Gastroesophageal sphincter (tissue), 4 donors: ENCODE data around the gene DYSF. TPM values are rescaled to one million over a fixed set of nuclear protein-coding genes. Genes with fewer than 3 reads are reported as not detected.
A peak's percentile ranks its signal among the peaks of the same experiment; 100 is the strongest.

Source experiments
- ATAC-seq: fragments of 150-250 bp; one replicate; pipeline ENCODE4 v1.9.1; 2016; ENCODE audit warnings: mild to moderate bottlenecking, moderate library complexity
- H3K27ac ChIP-seq, 4 donors: fragments of 200-600 bp; sonication (generic) in 3 of 4; 1 replicate in 3 of 4; 2 replicates in 1 of 4; pipeline ENCODE4 v1.5.1; 2016 to 2019
- H3K27me3 ChIP-seq: fragments of 200-600 bp; sonication (generic); one replicate; pipeline ENCODE4 v1.5.1; 2019
- H3K36me3 ChIP-seq, 2 donors: fragments of 200-600 bp; sonication (generic); one replicate each; pipeline ENCODE4 v1.5.1; 2019; ENCODE audit warnings: control low read depth in 1 of 2
- H3K4me1 ChIP-seq, 3 donors: fragments of 200-600 bp; sonication (generic); 1 replicate in 2 of 3; 2 replicates in 1 of 3; pipeline ENCODE4 v1.5.1; 2016 to 2019; ENCODE audit warnings: control low read depth in 2 of 3
- H3K4me3 ChIP-seq, 2 donors: fragments of 200-600 bp; sonication (generic); one replicate each; pipeline ENCODE4 v1.5.1; 2019; ENCODE audit warnings: mild to moderate bottlenecking in 1 of 2, moderate library complexity in 1 of 2
- H3K9me3 ChIP-seq, 3 donors: fragments of 200-600 bp; sonication (generic); one replicate each; pipeline ENCODE4 v1.5.1; 2017 to 2019; ENCODE audit warnings: control low read depth in 2 of 3
- EP300 ChIP-seq: sonication (generic); formaldehyde crosslinking; IDR thresholded peaks from one replicate; pipeline ENCODE4 v1.6.1; 2017; ENCODE audit warnings: antibody characterized with exemption, mild to moderate bottlenecking
- POLR2A ChIP-seq, 2 donors: fragments of 450-650 bp; IDR thresholded peaks; one replicate each; pipeline ENCODE4 v1.6.1; 2017; ENCODE audit warnings: antibody characterized with exemption in 2 of 2, mild to moderate bottlenecking in 2 of 2, moderate library complexity in 1 of 2
- POLR2AphosphoS5 ChIP-seq: sonication (generic); formaldehyde crosslinking; IDR thresholded peaks from one replicate; pipeline ENCODE4 v1.6.1; 2017; ENCODE audit warnings: antibody characterized with exemption
- WGBS, 2 donors: methylation state at CpG; one replicate each; pipeline ENCODE4 v1.1.5; 2018; ENCODE audit warnings: low coverage in 1 of 2; 5-methylcytosine and 5-hydroxymethylcytosine counted together
- total RNA-seq, 4 donors: library from RNA; depleted of rRNA; stranded (reverse); fragments of >200 nt; gene quantifications; one replicate each; pipeline ENCODE4 v1.1.0, GENCODE V29; 2016
- TF ChIP-seq, protein P1 (sequence below), 4 experiments: fragments of 200-600 bp in 2 of 4; fragments of 450-650 bp in 2 of 4; sonication (generic) in 1 of 4; IDR thresholded peaks; one replicate each; pipeline ENCODE4 v1.5.1; 2017 to 2019; ENCODE audit warnings: antibody characterized with exemption in 4 of 4, mild to moderate bottlenecking in 2 of 4, moderate library complexity in 2 of 4

Gene DYSF
- total RNA-seq, 4 donors from 2014 or later = 11.0 to 50.1 (median 17.4) TPM

DNA sequence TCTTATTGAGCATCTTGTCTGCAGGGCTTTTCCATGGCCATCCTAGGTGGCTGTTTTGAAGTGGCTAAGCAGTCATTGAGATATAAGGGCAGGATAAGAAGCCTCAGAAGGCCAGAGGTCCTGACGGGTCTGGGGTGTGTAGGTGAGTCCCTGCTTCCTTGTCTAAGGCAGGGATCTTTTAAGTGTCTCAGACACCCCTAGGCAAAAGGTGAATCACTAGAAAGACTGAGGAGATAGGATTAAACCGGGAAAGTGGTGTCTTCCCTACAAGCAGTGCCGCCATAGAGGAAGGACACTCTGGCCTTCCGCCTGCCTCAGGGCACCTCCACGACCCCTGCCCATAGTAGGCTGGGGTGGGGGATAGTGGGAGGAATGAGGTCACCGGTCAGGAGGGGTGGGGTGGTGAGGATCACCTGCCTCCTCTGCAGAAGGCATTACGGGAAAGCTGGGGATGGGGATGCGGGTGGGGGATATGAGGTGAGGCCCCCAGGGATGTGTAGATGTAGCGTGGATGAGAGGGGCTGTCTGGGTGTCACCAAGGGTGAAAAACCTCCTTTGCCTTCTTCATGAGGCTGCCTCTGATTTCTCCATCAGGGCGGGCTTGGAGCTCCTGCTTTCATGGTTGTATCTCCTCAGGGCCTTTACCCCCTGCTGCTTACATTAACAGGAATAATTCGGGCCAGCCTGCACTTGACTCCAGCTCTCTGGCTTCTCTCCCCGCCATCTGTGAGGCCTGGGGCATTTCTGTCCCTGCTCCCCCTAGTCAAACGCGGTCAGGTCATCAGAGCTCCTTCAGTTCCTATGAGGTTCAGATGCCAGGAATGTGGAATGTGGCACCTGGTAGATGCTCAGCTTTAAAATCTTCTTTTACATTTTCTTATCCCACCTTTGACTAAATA lies 244.0 kb downstream of the DYSF start:
- WGBS, 2 donors = 89 to 97% methylated on average over 6 to 8 of the region's 14 CpGs
- H3K4me1 ChIP-seq = peaks cover 0 to 28% (median 18%) of the 10 kb centered on the region in 3 donors
- H3K36me3 ChIP-seq = no peaks in the 10 kb centered on the region
- no peak for TF ChIP-seq EP300
- no peak for TF ChIP-seq POLR2A (IDR thresholded peaks at IDR 0.05)
- TF ChIP-seq, protein P1, sequence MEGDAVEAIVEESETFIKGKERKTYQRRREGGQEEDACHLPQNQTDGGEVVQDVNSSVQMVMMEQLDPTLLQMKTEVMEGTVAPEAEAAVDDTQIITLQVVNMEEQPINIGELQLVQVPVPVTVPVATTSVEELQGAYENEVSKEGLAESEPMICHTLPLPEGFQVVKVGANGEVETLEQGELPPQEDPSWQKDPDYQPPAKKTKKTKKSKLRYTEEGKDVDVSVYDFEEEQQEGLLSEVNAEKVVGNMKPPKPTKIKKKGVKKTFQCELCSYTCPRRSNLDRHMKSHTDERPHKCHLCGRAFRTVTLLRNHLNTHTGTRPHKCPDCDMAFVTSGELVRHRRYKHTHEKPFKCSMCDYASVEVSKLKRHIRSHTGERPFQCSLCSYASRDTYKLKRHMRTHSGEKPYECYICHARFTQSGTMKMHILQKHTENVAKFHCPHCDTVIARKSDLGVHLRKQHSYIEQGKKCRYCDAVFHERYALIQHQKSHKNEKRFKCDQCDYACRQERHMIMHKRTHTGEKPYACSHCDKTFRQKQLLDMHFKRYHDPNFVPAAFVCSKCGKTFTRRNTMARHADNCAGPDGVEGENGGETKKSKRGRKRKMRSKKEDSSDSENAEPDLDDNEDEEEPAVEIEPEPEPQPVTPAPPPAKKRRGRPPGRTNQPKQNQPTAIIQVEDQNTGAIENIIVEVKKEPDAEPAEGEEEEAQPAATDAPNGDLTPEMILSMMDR (IDR thresholded peaks at IDR 0.05) = no peak
- no peak for TF ChIP-seq POLR2AphosphoS5
- no peak overlapping the region for H3K4me3 ChIP-seq
- H3K9me3 ChIP-seq = no peaks in the 10 kb centered on the region
- no peak for ATAC-seq
- H3K27me3 ChIP-seq = no peaks in the 10 kb centered on the region
- no peak overlapping the region for H3K27ac ChIP-seq

DNA sequence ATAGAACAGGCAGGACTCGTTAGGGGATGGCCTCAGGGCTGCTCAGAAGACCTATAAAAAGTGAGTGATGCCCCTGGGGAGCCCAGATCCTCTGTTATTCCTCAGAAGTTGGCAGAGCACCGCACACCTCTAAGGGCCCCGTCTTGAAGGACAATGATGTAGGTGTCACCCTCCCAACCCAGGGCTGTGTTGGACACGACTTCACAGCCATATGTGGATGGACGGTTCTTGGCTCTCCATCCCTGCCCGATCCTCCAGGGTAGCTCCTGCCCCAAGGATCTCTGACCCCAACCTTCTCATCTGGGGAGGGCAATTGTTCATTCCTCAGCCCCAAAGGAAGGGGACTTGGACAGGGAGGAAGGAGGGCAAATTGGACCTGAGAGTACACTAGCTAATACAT lies 246.1 kb downstream of the DYSF start:
- H3K27me3 ChIP-seq = no peaks in the 10 kb centered on the region
- ATAC-seq = no peak
- TF ChIP-seq, protein P1 (IDR thresholded peaks at IDR 0.05) = no peak
- no peak for TF ChIP-seq EP300
- no peak for TF ChIP-seq POLR2AphosphoS5
- TF ChIP-seq POLR2A (IDR thresholded peaks at IDR 0.05) = no peak
- H3K36me3 ChIP-seq = no peaks in the 10 kb centered on the region
- H3K4me1 ChIP-seq = peaks cover 0 to 29% (median 18%) of the 10 kb centered on the region in 3 donors
- H3K9me3 ChIP-seq = no peaks in the 10 kb centered on the region
- no peak overlapping the region for H3K27ac ChIP-seq
- WGBS, 2 donors = 90% methylated on average over 2 of the region's 6 CpGs; no CpG with 5 or more reads in 1 of the 2 donors
- no peak overlapping the region for H3K4me3 ChIP-seq

GRCh38 chr2:71700041-71700657 lies 246.8 kb downstream of the DYSF start:
- H3K27ac ChIP-seq = peak overlapping the region in 3 of 4 donors; percentile 81 to 89 (median 83)
- no peak overlapping the region for H3K4me3 ChIP-seq
- TF ChIP-seq POLR2A (IDR thresholded peaks at IDR 0.05) (no peak), POLR2AphosphoS5 (no peak), EP300 (no peak)
- TF ChIP-seq, protein P1 (IDR thresholded peaks at IDR 0.05) = no peak
- 17 to 81% methylated on average over 1 to 3 of the region's 11 CpGs for WGBS, 2 donors
- peak; percentile 23 for ATAC-seq
- peaks cover 0 to 29% (median 18%) of the 10 kb centered on the region in 3 donors for H3K4me1 ChIP-seq
- no peaks in the 10 kb centered on the region for H3K9me3 ChIP-seq
- no peaks in the 10 kb centered on the region for H3K36me3 ChIP-seq
- H3K27me3 ChIP-seq = no peaks in the 10 kb centered on the region

DNA sequence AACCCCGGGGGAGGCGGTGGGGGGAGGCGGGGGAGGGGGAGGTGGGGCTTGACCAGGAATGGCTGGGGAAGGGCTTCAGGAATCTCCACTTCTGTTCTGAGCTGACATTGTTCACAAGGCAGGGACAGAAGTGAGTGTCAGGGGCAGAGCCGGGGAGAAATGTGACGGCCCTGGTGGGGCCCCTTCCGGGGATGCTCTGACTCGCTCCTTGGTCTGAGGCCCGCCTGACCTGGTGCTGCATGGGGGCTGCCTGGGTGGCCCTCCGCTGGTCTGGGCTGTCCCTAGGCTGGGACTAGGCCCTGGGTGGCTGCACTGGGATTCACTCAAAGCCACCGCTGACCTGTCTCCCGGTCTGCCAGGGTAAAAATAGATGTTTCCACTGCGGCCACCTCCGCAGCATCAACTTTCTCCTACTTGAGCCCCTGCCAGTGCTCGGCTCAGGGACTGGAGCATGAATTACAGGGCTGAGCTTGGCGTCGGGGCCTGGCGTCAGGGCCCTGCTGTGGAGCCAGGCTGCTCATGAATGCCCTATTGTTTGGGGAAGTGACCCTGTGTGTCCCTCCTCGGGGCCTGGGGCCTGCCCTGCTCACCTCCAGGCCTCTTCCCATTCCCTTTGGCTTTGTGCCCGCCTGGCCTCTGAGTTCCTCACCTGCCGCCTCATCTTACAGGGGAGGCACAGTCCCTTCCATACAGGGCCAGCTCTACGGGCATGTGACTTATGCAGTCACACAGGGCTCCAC lies 247.5 kb downstream of the DYSF start:
- Histone ChIP-seq H3K4me3 (no peak overlapping the region), H3K27me3 (no peaks in the 10 kb centered on the region), H3K9me3 (no peaks in the 10 kb centered on the region), H3K36me3 (no peaks in the 10 kb centered on the region), H3K4me1 (peaks cover 0 to 29% (median 18%) of the 10 kb centered on the region in 3 donors), H3K27ac (peak overlapping the region in 3 of 4 donors; percentile 81 to 89 (median 83))
- 57% methylated on average over 11 of the region's 21 CpGs; no CpG with 5 or more reads in 1 of the 2 donors for WGBS, 2 donors
- TF ChIP-seq EP300 (no peak), POLR2AphosphoS5 (peak; percentile 26)
- ATAC-seq = peak; percentile 89
